ENCODE data around the gene SLC9A5.

DNA sequence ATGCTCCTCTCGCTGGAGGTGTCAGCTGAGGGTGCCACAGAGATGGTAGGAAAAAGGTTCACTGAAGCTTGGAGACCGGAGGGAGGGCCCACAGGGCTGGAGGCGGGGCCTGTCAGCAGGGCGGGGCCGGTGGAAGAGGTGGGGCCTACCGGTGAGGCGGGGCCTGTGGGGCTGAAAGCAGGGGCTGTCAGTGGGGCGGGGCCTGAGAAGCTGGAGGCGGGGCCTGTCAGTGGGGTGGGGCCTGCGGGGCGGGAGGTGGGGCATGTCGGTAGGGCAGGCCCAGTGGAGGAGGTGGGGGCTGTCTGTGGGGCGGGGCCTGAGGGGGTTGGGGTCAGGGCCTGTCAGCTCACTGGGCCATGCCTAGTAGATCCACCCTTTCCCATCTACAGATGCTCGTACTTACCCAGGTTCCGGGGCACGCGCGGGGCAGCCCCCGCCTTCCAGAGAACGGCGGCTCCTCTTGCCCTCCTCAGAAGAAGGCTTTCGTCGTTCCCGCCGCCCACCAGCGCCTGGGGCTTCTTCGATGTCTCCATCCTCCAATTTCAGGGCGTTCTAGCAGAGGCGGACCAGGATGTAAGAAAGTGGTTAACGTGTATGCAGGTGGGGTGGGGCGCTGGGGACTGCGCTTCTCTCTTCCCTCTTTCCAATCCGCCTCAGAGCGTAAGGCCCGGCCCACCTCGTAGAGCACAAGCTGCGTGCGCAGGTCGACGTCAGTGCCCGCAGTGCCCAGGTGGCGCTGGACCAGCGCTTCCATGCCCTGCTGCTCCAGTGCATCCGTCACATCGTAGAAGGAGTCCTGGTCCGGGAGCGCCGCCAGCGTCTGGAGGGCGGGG is 12.0 kb upstream of the SLC9A5 start:
- TF ChIP-seq, protein P1, sequence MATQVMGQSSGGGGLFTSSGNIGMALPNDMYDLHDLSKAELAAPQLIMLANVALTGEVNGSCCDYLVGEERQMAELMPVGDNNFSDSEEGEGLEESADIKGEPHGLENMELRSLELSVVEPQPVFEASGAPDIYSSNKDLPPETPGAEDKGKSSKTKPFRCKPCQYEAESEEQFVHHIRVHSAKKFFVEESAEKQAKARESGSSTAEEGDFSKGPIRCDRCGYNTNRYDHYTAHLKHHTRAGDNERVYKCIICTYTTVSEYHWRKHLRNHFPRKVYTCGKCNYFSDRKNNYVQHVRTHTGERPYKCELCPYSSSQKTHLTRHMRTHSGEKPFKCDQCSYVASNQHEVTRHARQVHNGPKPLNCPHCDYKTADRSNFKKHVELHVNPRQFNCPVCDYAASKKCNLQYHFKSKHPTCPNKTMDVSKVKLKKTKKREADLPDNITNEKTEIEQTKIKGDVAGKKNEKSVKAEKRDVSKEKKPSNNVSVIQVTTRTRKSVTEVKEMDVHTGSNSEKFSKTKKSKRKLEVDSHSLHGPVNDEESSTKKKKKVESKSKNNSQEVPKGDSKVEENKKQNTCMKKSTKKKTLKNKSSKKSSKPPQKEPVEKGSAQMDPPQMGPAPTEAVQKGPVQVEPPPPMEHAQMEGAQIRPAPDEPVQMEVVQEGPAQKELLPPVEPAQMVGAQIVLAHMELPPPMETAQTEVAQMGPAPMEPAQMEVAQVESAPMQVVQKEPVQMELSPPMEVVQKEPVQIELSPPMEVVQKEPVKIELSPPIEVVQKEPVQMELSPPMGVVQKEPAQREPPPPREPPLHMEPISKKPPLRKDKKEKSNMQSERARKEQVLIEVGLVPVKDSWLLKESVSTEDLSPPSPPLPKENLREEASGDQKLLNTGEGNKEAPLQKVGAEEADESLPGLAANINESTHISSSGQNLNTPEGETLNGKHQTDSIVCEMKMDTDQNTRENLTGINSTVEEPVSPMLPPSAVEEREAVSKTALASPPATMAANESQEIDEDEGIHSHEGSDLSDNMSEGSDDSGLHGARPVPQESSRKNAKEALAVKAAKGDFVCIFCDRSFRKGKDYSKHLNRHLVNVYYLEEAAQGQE (IDR thresholded peaks at IDR 0.05), result no peak
- TF ChIP-seq TAF1 (conservative IDR thresholded peaks at IDR 0.05), result no peak
- TF ChIP-seq, protein P2, sequence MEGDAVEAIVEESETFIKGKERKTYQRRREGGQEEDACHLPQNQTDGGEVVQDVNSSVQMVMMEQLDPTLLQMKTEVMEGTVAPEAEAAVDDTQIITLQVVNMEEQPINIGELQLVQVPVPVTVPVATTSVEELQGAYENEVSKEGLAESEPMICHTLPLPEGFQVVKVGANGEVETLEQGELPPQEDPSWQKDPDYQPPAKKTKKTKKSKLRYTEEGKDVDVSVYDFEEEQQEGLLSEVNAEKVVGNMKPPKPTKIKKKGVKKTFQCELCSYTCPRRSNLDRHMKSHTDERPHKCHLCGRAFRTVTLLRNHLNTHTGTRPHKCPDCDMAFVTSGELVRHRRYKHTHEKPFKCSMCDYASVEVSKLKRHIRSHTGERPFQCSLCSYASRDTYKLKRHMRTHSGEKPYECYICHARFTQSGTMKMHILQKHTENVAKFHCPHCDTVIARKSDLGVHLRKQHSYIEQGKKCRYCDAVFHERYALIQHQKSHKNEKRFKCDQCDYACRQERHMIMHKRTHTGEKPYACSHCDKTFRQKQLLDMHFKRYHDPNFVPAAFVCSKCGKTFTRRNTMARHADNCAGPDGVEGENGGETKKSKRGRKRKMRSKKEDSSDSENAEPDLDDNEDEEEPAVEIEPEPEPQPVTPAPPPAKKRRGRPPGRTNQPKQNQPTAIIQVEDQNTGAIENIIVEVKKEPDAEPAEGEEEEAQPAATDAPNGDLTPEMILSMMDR (IDR thresholded peaks at IDR 0.05; ENCODE audit: low read depth, low read length, missing input control), result no peak
- no peak for TF ChIP-seq RAD21 (IDR thresholded peaks at IDR 0.05)
- no peak for TF ChIP-seq FOXA2 (IDR thresholded peaks at IDR 0.05)
- TF ChIP-seq YY1 (IDR thresholded peaks at IDR 0.05), result no peak
- no peak for TF ChIP-seq HNF4G (IDR thresholded peaks at IDR 0.05)
